Vagina (tissue), 2 donors: ENCODE measurements around the gene IL9.

ENCODE experiments used
- POLR2A ChIP-seq, 2 donors: fragments of 450-650 bp; IDR thresholded peaks; one replicate each; pipeline ENCODE4 v1.6.1; 2017; ENCODE audit warnings: antibody characterized with exemption in 2 of 2, mild to moderate bottlenecking in 2 of 2, moderate library complexity in 2 of 2
- POLR2AphosphoS5 ChIP-seq, 2 donors: sonication (generic); formaldehyde crosslinking; IDR thresholded peaks; one replicate each; pipeline ENCODE4 v1.9.0; 2017; ENCODE audit warnings: antibody characterized with exemption in 2 of 2, mild to moderate bottlenecking in 2 of 2, low read depth in 1 of 2; ENCODE audit not compliant: insufficient read depth in 1 of 2
- TF ChIP-seq, protein P1 (sequence below), 3 experiments: fragments of 450-650 bp in 2 of 3; fragments of 200-600 bp in 1 of 3; sonication (generic) in 1 of 3; IDR thresholded peaks; one replicate each; pipeline ENCODE4 v1.5.1; 2017 to 2019; ENCODE audit warnings: antibody characterized with exemption in 3 of 3, mild to moderate bottlenecking in 2 of 3, moderate library complexity in 2 of 3

DNA sequence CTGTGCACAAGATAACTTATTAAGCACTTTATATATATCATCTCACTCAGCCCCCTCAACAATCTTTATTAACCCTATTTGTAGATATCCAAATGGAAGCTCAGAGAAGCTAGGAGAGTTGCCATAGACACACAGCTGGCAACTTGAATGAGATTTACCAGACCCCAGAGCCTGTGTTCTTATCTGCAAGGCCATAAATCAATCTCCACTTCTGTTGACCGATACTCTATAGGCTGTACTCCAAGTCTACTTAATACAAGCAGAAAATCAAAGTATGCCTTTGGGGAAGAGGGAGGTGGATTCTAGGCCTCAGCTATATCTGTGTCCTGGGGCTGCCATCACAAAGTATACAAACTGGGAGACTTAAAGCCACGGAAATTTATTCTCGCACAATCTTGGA lies 6.0 kb upstream of the IL9 start:
- TF ChIP-seq, protein P1, sequence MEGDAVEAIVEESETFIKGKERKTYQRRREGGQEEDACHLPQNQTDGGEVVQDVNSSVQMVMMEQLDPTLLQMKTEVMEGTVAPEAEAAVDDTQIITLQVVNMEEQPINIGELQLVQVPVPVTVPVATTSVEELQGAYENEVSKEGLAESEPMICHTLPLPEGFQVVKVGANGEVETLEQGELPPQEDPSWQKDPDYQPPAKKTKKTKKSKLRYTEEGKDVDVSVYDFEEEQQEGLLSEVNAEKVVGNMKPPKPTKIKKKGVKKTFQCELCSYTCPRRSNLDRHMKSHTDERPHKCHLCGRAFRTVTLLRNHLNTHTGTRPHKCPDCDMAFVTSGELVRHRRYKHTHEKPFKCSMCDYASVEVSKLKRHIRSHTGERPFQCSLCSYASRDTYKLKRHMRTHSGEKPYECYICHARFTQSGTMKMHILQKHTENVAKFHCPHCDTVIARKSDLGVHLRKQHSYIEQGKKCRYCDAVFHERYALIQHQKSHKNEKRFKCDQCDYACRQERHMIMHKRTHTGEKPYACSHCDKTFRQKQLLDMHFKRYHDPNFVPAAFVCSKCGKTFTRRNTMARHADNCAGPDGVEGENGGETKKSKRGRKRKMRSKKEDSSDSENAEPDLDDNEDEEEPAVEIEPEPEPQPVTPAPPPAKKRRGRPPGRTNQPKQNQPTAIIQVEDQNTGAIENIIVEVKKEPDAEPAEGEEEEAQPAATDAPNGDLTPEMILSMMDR (IDR thresholded peaks at IDR 0.05): no peak
- TF ChIP-seq POLR2A (IDR thresholded peaks at IDR 0.05): no peak
- no peak for TF ChIP-seq POLR2AphosphoS5 (IDR thresholded peaks at IDR 0.05; ENCODE audit: insufficient read depth in 1 of 2, low read depth in 1 of 2)
